GM23338 (cell line): ENCODE measurements around the gene C1QTNF9. TPM values are rescaled to one million over a fixed set of nuclear protein-coding genes. Genes with fewer than 3 reads are reported as not detected.
"Not testable (repeated sequence)": the region's sequence is repeated elsewhere in the genome, so short reads cannot be mapped to it uniquely, and the experiment has no call there.

Experiments
- ATAC-seq: fragments of 200-7000 bp; cut with Tn5 transposase; 3 replicates; pipeline ENCODE4 v1.9.1; 2020
- DNase-seq: peaks from one replicate; pipeline ENCODE4 v3.0.0-alpha.2; 2015; ENCODE audit warnings: low spot score
- H2AFZ ChIP-seq: fragments of 200-600 bp; sonication (generic); 2 replicates; pipeline ENCODE4 v1.8.0; 2016; ENCODE audit warnings: antibody characterized with exemption, mild to moderate bottlenecking, moderate library complexity
- H3F3A ChIP-seq: fragments of 200-600 bp; sonication (generic); replicated peaks from 2 replicates; pipeline ENCODE4 v1.8.0; 2017; ENCODE audit warnings: antibody characterized with exemption, mixed run types, low read depth
- H3K27ac ChIP-seq: fragments of 200-600 bp; sonication (generic); 2 replicates; pipeline ENCODE4 v1.6.1; 2016; ENCODE audit warnings: low read depth
- H3K27me3 ChIP-seq: fragments of 200-600 bp; sonication (generic); 2 replicates; pipeline ENCODE4 v1.8.0; 2016; ENCODE audit warnings: mild to moderate bottlenecking, mixed run types, moderate library complexity; ENCODE audit not compliant: insufficient read depth
- H3K36me3 ChIP-seq: fragments of 200-600 bp; sonication (generic); 2 replicates; pipeline ENCODE4 v1.8.0; 2016; ENCODE audit warnings: mild to moderate bottlenecking; ENCODE audit not compliant: insufficient read depth
- H3K4me1 ChIP-seq: fragments of 200-600 bp; sonication (generic); 2 replicates; pipeline ENCODE4 v1.8.0; 2016; ENCODE audit warnings: mild to moderate bottlenecking, moderate library complexity; ENCODE audit not compliant: insufficient read depth
- H3K4me2 ChIP-seq: fragments of 200-600 bp; sonication (generic); 2 replicates; pipeline ENCODE4 v1.7.1; 2017; ENCODE audit warnings: mixed run types
- H3K4me3 ChIP-seq: fragments of 200-600 bp; sonication (generic); 2 replicates; pipeline ENCODE4 v1.6.1; 2016; ENCODE audit warnings: mixed run types
- H3K79me2 ChIP-seq: fragments of 200-600 bp; sonication (generic); replicated peaks from 2 replicates; pipeline ENCODE4 v1.8.0; 2017; ENCODE audit warnings: mild to moderate bottlenecking; ENCODE audit not compliant: insufficient read depth
- H3K9me2 ChIP-seq: fragments of 200-600 bp; sonication (generic); 2 replicates; pipeline ENCODE4 v1.8.0; 2017; ENCODE audit not compliant: insufficient read depth
- H4K20me1 ChIP-seq: fragments of 200-600 bp; sonication (generic); replicated peaks from 2 replicates; pipeline ENCODE4 v1.8.0; 2017; ENCODE audit warnings: mild to moderate bottlenecking; ENCODE audit not compliant: insufficient read depth
- H3K27ac Mint-ChIP-seq: 2 replicates; pipeline ENCODE4 v1.8.0; 2020; ENCODE audit warnings: inconsistent platforms, mild to moderate bottlenecking, moderate library complexity, mixed read lengths
- H3K27me3 Mint-ChIP-seq: 3 replicates; pipeline ENCODE4 v1.8.0; 2022; ENCODE audit warnings: low read depth, mild to moderate bottlenecking, moderate library complexity, mixed read lengths, inconsistent platforms; ENCODE audit not compliant: insufficient read depth, poor library complexity
- H3K36me3 Mint-ChIP-seq: 3 replicates; pipeline ENCODE4 v1.8.0; 2021; ENCODE audit warnings: low read depth, mild to moderate bottlenecking, inconsistent platforms, moderate library complexity, mixed read lengths
- H3K4me1 Mint-ChIP-seq: 3 replicates; pipeline ENCODE4 v1.8.0; 2020; ENCODE audit warnings: mild to moderate bottlenecking, inconsistent platforms, mixed read lengths
- H3K4me3 Mint-ChIP-seq: 3 replicates; pipeline ENCODE4 v1.8.0; 2021; ENCODE audit warnings: moderate library complexity, mild to moderate bottlenecking, inconsistent platforms, mixed read lengths
- H3K9me3 Mint-ChIP-seq: 3 replicates; pipeline ENCODE4 v1.8.0; 2020; ENCODE audit warnings: moderate library complexity, mild to moderate bottlenecking, inconsistent platforms, mixed read lengths
- polyA plus RNA-seq: library from polyadenylated mRNA; unstranded; fragments of >200 nt; fragmentation: Nextera tagmentation; extraction: Ambion mirVana; gene quantifications from 2 replicates; pipeline ENCODE4 v1.2.1, GENCODE V29; 2016
- total RNA-seq: library from RNA; depleted of rRNA; stranded (reverse); fragments of >200 nt; shearing (Covaris generic); gene quantifications from 2 replicates; pipeline ENCODE4 v1.2.3, GENCODE V29; 2014
- TF ChIP-seq, protein P1 (sequence below), 2 experiments: fragments of 200-600 bp in 1 of 2; sonication (generic) in 1 of 2; conservative IDR thresholded peaks; 2 replicates each; pipeline versions ENCODE4 v1.5.1 to v1.6.1; 2016 to 2017; ENCODE audit warnings: antibody characterized with exemption in 2 of 2, low read depth in 2 of 2, mild to moderate bottlenecking in 2 of 2, moderate library complexity in 1 of 2

Gene C1QTNF9
- total and polyA plus RNA-seq, 2 experiments from 2014 or later, result not detected

- H3K4me1 Mint-ChIP-seq, H3K27ac ChIP-seq, H3F3A ChIP-seq, H3K36me3 Mint-ChIP-seq, H3K79me2 ChIP-seq, H3K36me3 ChIP-seq, H4K20me1 ChIP-seq, H3K4me3 ChIP-seq, H2AFZ ChIP-seq, H3K4me1 ChIP-seq, H3K27ac Mint-ChIP-seq, H3K27me3 Mint-ChIP-seq, H3K4me3 Mint-ChIP-seq, H3K9me3 Mint-ChIP-seq, H3K9me2 ChIP-seq, H3K27me3 ChIP-seq, H3K4me2 ChIP-seq, DNase-seq, ATAC-seq: not testable (repeated sequence)
These were observed 8.5 kb downstream of the C1QTNF9 start for GRCh38 chr13:24317835-24318234.

DNA sequence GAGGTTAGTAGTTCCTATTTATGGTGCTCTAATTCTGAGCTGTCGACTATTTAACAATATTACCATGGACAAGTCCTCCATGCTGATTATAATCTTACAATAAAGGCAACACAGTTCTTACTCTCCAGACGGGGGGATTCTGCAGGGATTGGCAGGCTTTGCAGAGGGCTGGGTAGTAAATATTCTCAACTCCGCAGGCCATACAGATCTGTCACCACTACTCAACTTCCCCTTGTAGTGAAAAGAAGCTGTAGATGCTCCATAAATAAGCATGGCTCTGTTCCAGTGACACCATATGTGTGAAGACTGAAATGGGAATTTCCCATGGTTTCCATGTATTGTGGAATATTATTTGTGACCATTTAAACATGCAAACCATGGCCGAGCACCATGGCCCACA lies 9.5 kb downstream of the C1QTNF9 start:
- not testable (repeated sequence) for H3K9me2 ChIP-seq, H3K79me2 ChIP-seq, H3K4me2 ChIP-seq, H3K27ac ChIP-seq, H3F3A ChIP-seq, DNase-seq, H3K36me3 Mint-ChIP-seq, H3K4me3 Mint-ChIP-seq, H3K27me3 Mint-ChIP-seq, H4K20me1 ChIP-seq, H3K4me3 ChIP-seq, H3K4me1 Mint-ChIP-seq, ATAC-seq, H3K27ac Mint-ChIP-seq, H3K9me3 Mint-ChIP-seq, H3K27me3 ChIP-seq, H3K36me3 ChIP-seq, H2AFZ ChIP-seq, H3K4me1 ChIP-seq

- H3K79me2 ChIP-seq, H3K36me3 ChIP-seq, H3K4me2 ChIP-seq, H3K9me2 ChIP-seq, H3K4me1 ChIP-seq, H3K27ac ChIP-seq, DNase-seq, H4K20me1 ChIP-seq, H3K9me3 Mint-ChIP-seq, H3K4me3 Mint-ChIP-seq, H3K27ac Mint-ChIP-seq, H3K4me1 Mint-ChIP-seq, H3K4me3 ChIP-seq, ATAC-seq, H3K27me3 Mint-ChIP-seq, H3K27me3 ChIP-seq, H3F3A ChIP-seq, H2AFZ ChIP-seq, H3K36me3 Mint-ChIP-seq: not testable (repeated sequence)
These were observed 10.3 kb downstream of the C1QTNF9 start for GRCh38 chr13:24319641-24320040.

DNA sequence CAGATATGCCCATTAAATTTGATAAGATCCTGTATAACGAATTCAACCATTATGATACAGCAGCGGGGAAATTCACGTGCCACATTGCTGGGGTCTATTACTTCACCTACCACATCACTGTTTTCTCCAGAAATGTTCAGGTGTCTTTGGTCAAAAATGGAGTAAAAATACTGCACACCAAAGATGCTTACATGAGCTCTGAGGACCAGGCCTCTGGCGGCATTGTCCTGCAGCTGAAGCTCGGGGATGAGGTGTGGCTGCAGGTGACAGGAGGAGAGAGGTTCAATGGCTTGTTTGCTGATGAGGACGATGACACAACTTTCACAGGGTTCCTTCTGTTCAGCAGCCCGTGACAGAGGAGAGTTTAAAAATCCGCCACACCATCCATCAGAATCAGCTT lies 12.0 kb downstream of the C1QTNF9 start:
- H3K27me3 ChIP-seq, DNase-seq, H3K36me3 Mint-ChIP-seq, H3K4me1 ChIP-seq, H3K36me3 ChIP-seq, H3K9me2 ChIP-seq, ATAC-seq, H3K4me3 Mint-ChIP-seq, H3K79me2 ChIP-seq, H3K27me3 Mint-ChIP-seq, H2AFZ ChIP-seq, H4K20me1 ChIP-seq, H3K4me2 ChIP-seq, H3K9me3 Mint-ChIP-seq, H3F3A ChIP-seq, H3K4me1 Mint-ChIP-seq, H3K27ac ChIP-seq, H3K4me3 ChIP-seq, H3K27ac Mint-ChIP-seq: not testable (repeated sequence)

DNA sequence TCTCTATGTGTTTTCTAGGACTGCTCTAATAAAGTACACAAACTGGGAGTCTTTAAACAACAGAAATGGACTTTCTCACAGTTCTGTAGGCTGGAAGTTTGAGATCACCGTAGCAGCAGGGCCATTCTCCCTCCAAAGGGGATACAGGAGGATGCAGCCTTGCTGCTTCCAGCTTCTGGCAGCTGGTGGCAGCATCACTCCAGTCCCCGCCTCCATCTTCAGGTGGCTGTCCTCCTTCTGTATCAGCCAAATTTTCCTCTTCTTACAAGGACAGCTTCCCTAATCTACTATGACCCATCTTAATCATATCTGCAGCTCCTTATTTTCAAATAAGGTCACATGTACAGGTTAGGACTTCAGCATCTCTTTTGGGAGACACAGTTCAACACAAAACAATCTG lies 13.1 kb downstream of the C1QTNF9 start:
- TF ChIP-seq, protein P1, sequence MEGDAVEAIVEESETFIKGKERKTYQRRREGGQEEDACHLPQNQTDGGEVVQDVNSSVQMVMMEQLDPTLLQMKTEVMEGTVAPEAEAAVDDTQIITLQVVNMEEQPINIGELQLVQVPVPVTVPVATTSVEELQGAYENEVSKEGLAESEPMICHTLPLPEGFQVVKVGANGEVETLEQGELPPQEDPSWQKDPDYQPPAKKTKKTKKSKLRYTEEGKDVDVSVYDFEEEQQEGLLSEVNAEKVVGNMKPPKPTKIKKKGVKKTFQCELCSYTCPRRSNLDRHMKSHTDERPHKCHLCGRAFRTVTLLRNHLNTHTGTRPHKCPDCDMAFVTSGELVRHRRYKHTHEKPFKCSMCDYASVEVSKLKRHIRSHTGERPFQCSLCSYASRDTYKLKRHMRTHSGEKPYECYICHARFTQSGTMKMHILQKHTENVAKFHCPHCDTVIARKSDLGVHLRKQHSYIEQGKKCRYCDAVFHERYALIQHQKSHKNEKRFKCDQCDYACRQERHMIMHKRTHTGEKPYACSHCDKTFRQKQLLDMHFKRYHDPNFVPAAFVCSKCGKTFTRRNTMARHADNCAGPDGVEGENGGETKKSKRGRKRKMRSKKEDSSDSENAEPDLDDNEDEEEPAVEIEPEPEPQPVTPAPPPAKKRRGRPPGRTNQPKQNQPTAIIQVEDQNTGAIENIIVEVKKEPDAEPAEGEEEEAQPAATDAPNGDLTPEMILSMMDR (conservative IDR thresholded peaks at IDR 0.05; ENCODE audit: low read depth in 2 of 2), result peak; percentile 57 to 65
- not testable (repeated sequence) for H3K27ac Mint-ChIP-seq, H3K27ac ChIP-seq, H3K36me3 ChIP-seq, H3K9me2 ChIP-seq, H3K4me3 ChIP-seq, H3K36me3 Mint-ChIP-seq, H3K4me1 Mint-ChIP-seq, H3K9me3 Mint-ChIP-seq, H3K4me3 Mint-ChIP-seq, H3K27me3 ChIP-seq, H3K79me2 ChIP-seq, H3K4me1 ChIP-seq, H3K27me3 Mint-ChIP-seq, H3F3A ChIP-seq, H3K4me2 ChIP-seq, H4K20me1 ChIP-seq
- DNase-seq (peak; percentile 17), ATAC-seq (peak; percentile 98)
- peak overlapping the region; percentile 66 for H2AFZ ChIP-seq
